ENCODE measurements around the gene PLTP. TPM values are rescaled to one million over a fixed set of nuclear protein-coding genes. Genes with fewer than 3 reads are reported as not detected.
A peak's percentile ranks its signal among the peaks of the same experiment; 100 is the strongest.

The PLTP gene
- total and polyA plus RNA-seq, 2 of the 13 experiments (the other 11 are each of a cell fraction or from before 2014, with no cell fraction given): 16.9 to 28.6 TPM

- no peak for TF ChIP-seq PTBP1 (IDR thresholded peaks at IDR 0.05; ENCODE audit: low read depth, low read length, poor library complexity, severe bottlenecking)
- TF ChIP-seq MLX (CRISPR knock-in tag; IDR thresholded peaks at IDR 0.05): peak; percentile 65
- TF ChIP-seq ZBTB1 (CRISPR knock-in tag; IDR thresholded peaks at IDR 0.05; ENCODE audit: borderline replicate concordance): no peak
- no peak; the same call in 1 of the 2 replicates for TF ChIP-seq HHEX (CRISPR knock-in tag; IDR thresholded peaks at IDR 0.05)
- TF ChIP-seq HNRNPLL (IDR thresholded peaks at IDR 0.05; ENCODE audit: low read depth, low read length, poor library complexity, severe bottlenecking): peak; percentile 75
- no peak; the same call in 1 of the 2 replicates for TF ChIP-seq ZNF724P (CRISPR knock-in tag; IDR thresholded peaks at IDR 0.05; ENCODE audit: borderline replicate concordance)
- no peak; the same call in 1 of the 2 replicates for TF ChIP-seq ZBTB33 (CRISPR knock-in tag; IDR thresholded peaks at IDR 0.05)
- TF ChIP-seq PHF20 (CRISPR knock-in tag; IDR thresholded peaks at IDR 0.05): peak; percentile 96
- no peak for TF ChIP-seq MZF1 (CRISPR knock-in tag; IDR thresholded peaks at IDR 0.05; ENCODE audit: borderline replicate concordance)
- TF ChIP-seq ZFY (CRISPR knock-in tag; IDR thresholded peaks at IDR 0.05): peak; percentile 96
- TF ChIP-seq RBAK (CRISPR knock-in tag; IDR thresholded peaks at IDR 0.05): no peak
- TF ChIP-seq ZNF558 (CRISPR knock-in tag; IDR thresholded peaks at IDR 0.05; ENCODE audit: borderline replicate concordance): peak; percentile 91
- no peak for TF ChIP-seq ZNF451 (CRISPR knock-in tag; IDR thresholded peaks at IDR 0.05)
- TF ChIP-seq ZNF646 (CRISPR knock-in tag; IDR thresholded peaks at IDR 0.05): no peak
- no peak for TF ChIP-seq ZNF282 (IDR thresholded peaks at IDR 0.05; ENCODE audit: partially characterized antibody)
- no peak for TF ChIP-seq ZNF841 (CRISPR knock-in tag; IDR thresholded peaks at IDR 0.05; ENCODE audit: borderline replicate concordance)
- TF ChIP-seq SAP130 (CRISPR knock-in tag; IDR thresholded peaks at IDR 0.05; ENCODE audit: low read depth): peak; percentile 100
- TF ChIP-seq TIGD3 (CRISPR knock-in tag; IDR thresholded peaks at IDR 0.05; ENCODE audit: borderline replicate concordance): 0 out of 2 replicates have a peak, but pooled peaks have one; percentile 13
- TF ChIP-seq CREB1 (IDR thresholded peaks at IDR 0.05): peak; percentile 91
- TF ChIP-seq CREB1 (CRISPR knock-in tag; IDR thresholded peaks at IDR 0.05): peak; percentile 93
These were observed 54.7 kb downstream of the PLTP start, which contains the start of the genes ACOT8 and ZSWIM3 (continued) for GRCh38 chr20:45857114-45857881.

Measured in HepG2 (cell line).